Ovary (tissue), 9 donors: ENCODE results near the gene THAP12. TPM values are rescaled to one million over a fixed set of nuclear protein-coding genes. Genes with fewer than 3 reads are reported as not detected.

Experiments used
- DNase-seq, 5 donors: peaks; one replicate each; pipeline ENCODE4 v3.0.0-alpha.2; 2019 to 2020
- H3K27ac ChIP-seq, 2 donors: fragments of 200-600 bp; one replicate each; pipeline versions ENCODE4 v1.5.1 to v1.8.0; 2019 to 2022
- H3K27me3 ChIP-seq: fragments of 200-600 bp; one replicate; pipeline ENCODE4 v1.8.0; 2022
- H3K36me3 ChIP-seq: fragments of 200-600 bp; sonication (generic); one replicate; pipeline ENCODE4 v1.5.1; 2019
- H3K4me1 ChIP-seq: one replicate; pipeline ENCODE4 v1.8.1; 2013; ENCODE audit warnings: mild to moderate bottlenecking, moderate library complexity; ENCODE audit not compliant: insufficient read depth
- H3K4me3 ChIP-seq: fragments of 200-600 bp; sonication (generic); one replicate; pipeline ENCODE4 v1.5.1; 2017
- H3K9me3 ChIP-seq, 2 donors: fragments of 200-600 bp in 1 of 2; sonication (generic) in 1 of 2; one replicate each; pipeline versions ENCODE4 v1.5.1 to v1.8.1; 2013 to 2019; ENCODE audit warnings: mild to moderate bottlenecking in 1 of 2, moderate library complexity in 1 of 2
- CTCF ChIP-seq, 3 donors: fragments of 450-650 bp in 2 of 3; fragments of 200-600 bp in 1 of 3; IDR thresholded peaks; one replicate each; pipeline versions ENCODE4 v1.5.1 to v1.8.0; 2016 to 2022; ENCODE audit warnings: antibody characterized with exemption in 3 of 3, mild to moderate bottlenecking in 1 of 3
- EP300 ChIP-seq: sonication (generic); formaldehyde crosslinking; IDR thresholded peaks from one replicate; pipeline ENCODE4 v1.6.1; 2017; ENCODE audit warnings: antibody characterized with exemption
- POLR2A ChIP-seq: fragments of 450-650 bp; IDR thresholded peaks from one replicate; pipeline ENCODE4 v1.6.1; 2017; ENCODE audit warnings: antibody characterized with exemption, mild to moderate bottlenecking, moderate library complexity
- WGBS, 3 donors: extraction: QIAGEN DNeasy Blood & Tissue Kit in 1 of 3; methylation state at CpG; one replicate each; pipeline versions ENCODE4 v1.1.5 to v1.1.7; 2013 to 2017; 5-methylcytosine and 5-hydroxymethylcytosine counted together
- intact Hi-C, 4 donors: fragments of 100-400 bp; cut with DNase I; formaldehyde crosslinking; loops; one replicate each; pipeline versions ENCODE4 v1.11.0 to v1.15.1; 2022 to 2023
- polyA plus RNA-seq, 2 donors: library from polyadenylated mRNA; stranded (reverse); fragments of 200-250 nt in 1 of 2; fragments of 350-450 nt in 1 of 2; fragmentation: Illumina TruSeq in 1 of 2; extraction: RNeasy Lipid Tissue Mini Kit (QIAGEN cat#74804) in 1 of 2; gene quantifications; one replicate each; pipeline ENCODE4 v1.2.3, GENCODE V29; 2013 to 2014
- total RNA-seq, 7 donors: library from RNA; depleted of rRNA in 2 of 7; stranded (reverse); fragments of >200 nt in 2 of 7; fragmentation: NEBNext Ultra II Directional in 3 of 7; extraction: Animal tissue kit (Norgen Biotek cat#: 25700) in 3 of 7; gene quantifications; one replicate each; pipeline versions ENCODE4 v1.1.0 to v1.2.4, GENCODE V29; 2016 to 2023
- donor health status: DM: no; HTN: no; CAD: no; lungs with moderate emphysema.
- donor health status: DM: no; HTN: no; CAD: no.
- donor health status: Bipolar disorder and iron deficiency.
- donor health status: DM: yes; HTN: yes; CAD: no.
- donor health status: DM: no; HTN: no; CAD: no.
- donor health status: DM: yes; HTN: yes; CAD: no.

THAP12 gene
- total and polyA plus RNA-seq, 9 donors, result 23.8 to 55.6 (median 41.6) TPM

GRCh38 chr11:76424379-76424778 lies 43.4 kb upstream of the THAP12 start:
- H3K27ac ChIP-seq, result no peak overlapping the region
- H3K4me1 ChIP-seq, result no peaks in the 10 kb centered on the region
- H3K27me3 ChIP-seq, result no peaks in the 10 kb centered on the region
- DNase-seq, result no peak
- intact Hi-C loops, result no loop called here
- no peaks in the 10 kb centered on the region for H3K9me3 ChIP-seq
- TF ChIP-seq CTCF (IDR thresholded peaks at IDR 0.05), result no peak
- no peak for TF ChIP-seq EP300
- TF ChIP-seq POLR2A, result no peak
- no peaks in the 10 kb centered on the region for H3K36me3 ChIP-seq
- WGBS, 3 donors, result 60 to 66% (median 60%) methylated on average over 3 of the region's 3 CpGs
- H3K4me3 ChIP-seq, result no peak overlapping the region

GRCh38 chr11:76419896-76420295 lies 39.0 kb upstream of the THAP12 start:
- Histone ChIP-seq H3K36me3 (no peaks in the 10 kb centered on the region), H3K9me3 (no peaks in the 10 kb centered on the region), H3K4me3 (no peak overlapping the region), H3K27ac (no peak overlapping the region), H3K4me1 (no peaks in the 10 kb centered on the region), H3K27me3 (no peaks in the 10 kb centered on the region)
- intact Hi-C loops, result no loop called here
- no peak for DNase-seq
- 58 to 71% (median 58%) methylated on average over 3 of the region's 3 CpGs for WGBS, 3 donors
- no peak for TF ChIP-seq CTCF (IDR thresholded peaks at IDR 0.05)
- no peak for TF ChIP-seq EP300
- TF ChIP-seq POLR2A, result no peak

- intact Hi-C loops, result no loop called here
- no peak overlapping the region for H3K4me3 ChIP-seq
- no peaks in the 10 kb centered on the region for H3K9me3 ChIP-seq
- no peak for DNase-seq
- no peaks in the 10 kb centered on the region for H3K27me3 ChIP-seq
- no peak overlapping the region for H3K27ac ChIP-seq
- TF ChIP-seq POLR2A, result no peak
- TF ChIP-seq CTCF (IDR thresholded peaks at IDR 0.05), result no peak
- TF ChIP-seq EP300, result no peak
- no peaks in the 10 kb centered on the region for H3K36me3 ChIP-seq
- H3K4me1 ChIP-seq, result no peaks in the 10 kb centered on the region
Measured at GRCh38 chr11:76415073-76415472, 34.1 kb upstream of the THAP12 start.

GRCh38 chr11:76410851-76411357 lies 30.0 kb upstream of the THAP12 start:
- intact Hi-C loops, result no loop called here
- Histone ChIP-seq H3K9me3 (no peaks in the 10 kb centered on the region), H3K36me3 (no peaks in the 10 kb centered on the region), H3K4me1 (no peaks in the 10 kb centered on the region), H3K4me3 (no peak overlapping the region), H3K27me3 (no peaks in the 10 kb centered on the region), H3K27ac (no peak overlapping the region)
- no peak for TF ChIP-seq EP300
- no peak for TF ChIP-seq CTCF (IDR thresholded peaks at IDR 0.05)
- no peak for TF ChIP-seq POLR2A
- WGBS, 3 donors, result 46 to 59% (median 56%) methylated on average over 10 of the region's 10 CpGs
- DNase-seq, result no peak
